Measurements from ENCODE around the gene DIS3L2. TPM values are rescaled to one million over a fixed set of nuclear protein-coding genes. Genes with fewer than 3 reads are reported as not detected.

Gene DIS3L2, protein sequence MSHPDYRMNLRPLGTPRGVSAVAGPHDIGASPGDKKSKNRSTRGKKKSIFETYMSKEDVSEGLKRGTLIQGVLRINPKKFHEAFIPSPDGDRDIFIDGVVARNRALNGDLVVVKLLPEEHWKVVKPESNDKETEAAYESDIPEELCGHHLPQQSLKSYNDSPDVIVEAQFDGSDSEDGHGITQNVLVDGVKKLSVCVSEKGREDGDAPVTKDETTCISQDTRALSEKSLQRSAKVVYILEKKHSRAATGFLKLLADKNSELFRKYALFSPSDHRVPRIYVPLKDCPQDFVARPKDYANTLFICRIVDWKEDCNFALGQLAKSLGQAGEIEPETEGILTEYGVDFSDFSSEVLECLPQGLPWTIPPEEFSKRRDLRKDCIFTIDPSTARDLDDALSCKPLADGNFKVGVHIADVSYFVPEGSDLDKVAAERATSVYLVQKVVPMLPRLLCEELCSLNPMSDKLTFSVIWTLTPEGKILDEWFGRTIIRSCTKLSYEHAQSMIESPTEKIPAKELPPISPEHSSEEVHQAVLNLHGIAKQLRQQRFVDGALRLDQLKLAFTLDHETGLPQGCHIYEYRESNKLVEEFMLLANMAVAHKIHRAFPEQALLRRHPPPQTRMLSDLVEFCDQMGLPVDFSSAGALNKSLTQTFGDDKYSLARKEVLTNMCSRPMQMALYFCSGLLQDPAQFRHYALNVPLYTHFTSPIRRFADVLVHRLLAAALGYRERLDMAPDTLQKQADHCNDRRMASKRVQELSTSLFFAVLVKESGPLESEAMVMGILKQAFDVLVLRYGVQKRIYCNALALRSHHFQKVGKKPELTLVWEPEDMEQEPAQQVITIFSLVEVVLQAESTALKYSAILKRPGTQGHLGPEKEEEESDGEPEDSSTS
- total RNA-seq, result 10 to 100 TPM; 33.5 to 35.5 TPM
- long read RNA-seq, partial matches to known transcripts, result 15 of 21 reads
- long read RNA-seq, other reads (novel, unspliced or antisense), result 4 of 21 reads

DNA sequence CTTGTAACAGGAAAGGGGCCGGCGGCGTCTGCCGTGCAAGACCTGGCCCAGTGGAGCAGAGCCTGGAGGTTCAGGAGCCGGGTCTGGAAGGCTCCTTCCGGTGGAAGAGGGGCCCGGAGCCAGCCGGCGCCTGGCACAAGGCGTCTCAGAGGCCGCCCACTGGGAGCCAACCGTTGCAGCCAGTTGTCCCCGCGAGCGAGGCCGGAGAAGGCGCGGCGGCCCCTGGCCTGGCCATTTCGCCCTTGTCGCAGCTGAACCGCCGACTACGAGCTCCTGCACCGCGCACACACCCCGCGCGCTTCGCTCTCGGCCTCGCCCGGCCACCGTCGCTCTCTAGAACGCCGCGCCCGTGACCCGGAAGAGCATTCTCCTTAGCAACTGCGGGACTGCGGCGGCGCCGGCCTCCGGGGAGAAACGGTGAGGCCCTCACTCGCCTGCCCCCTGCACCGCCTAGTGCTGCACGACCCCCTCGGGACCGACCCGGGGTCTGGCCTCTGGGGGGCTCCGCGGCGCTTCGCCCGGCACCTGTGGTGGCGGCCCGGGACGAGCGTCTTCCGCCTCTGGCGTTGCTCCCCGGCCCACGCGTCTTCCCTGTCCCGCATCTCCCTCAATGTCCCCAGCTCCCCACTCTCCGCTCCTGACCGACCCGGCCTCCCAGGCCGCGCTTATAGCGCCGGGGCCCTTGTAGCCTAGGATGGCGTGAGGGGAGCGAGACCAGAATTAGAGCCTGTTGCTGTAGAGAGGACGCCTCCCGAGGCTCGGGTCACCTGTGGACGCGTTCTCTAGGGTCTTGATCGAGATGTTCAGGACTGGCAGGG is at the start of gene DIS3L2:
DIS3L2 (plus strand) TSS at position 365 of the 818 bp plus-strand sequence. CDS start 53,215 bp downstream, outside the sequence.
- intact Hi-C loops (cut with DNase I, micrococcal nuclease), result no loop called here
- ATAC-seq, result peak; percentile 98
- DNase-seq, result peak; percentile 76 to 89

DNA sequence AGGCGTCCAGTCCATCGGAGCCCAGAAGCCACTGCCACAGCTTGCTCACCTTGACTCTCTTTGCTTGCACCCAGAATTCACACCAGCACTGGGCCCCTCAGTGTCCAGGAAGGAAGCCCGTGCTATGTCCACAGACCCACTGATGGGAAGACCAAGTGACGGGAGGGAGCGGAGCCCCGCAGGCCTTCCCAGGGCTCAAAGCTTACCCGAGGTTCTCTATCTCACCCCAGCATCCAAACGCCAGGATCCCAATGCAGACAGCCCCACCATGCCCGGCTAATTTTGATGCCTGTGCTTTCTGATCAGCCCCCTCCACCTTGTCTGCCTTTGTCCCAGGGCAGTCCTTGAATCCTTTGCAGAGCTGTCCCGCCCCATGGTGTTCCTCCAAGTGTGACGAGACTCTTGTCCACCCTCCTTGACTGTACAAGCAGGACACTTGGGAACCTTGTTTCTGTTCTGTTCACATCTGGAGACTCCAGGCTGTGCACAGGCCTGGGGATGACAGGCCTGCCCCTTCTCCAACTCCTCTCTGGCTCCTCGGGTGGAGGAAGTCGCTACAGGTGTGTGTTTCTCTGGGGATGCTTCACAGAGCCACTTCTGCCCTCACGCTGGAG is 47.3 kb upstream of the DIS3L2 start:
- DNase-seq (no peak), ATAC-seq (no peak)
- intact Hi-C loops (cut with DNase I, micrococcal nuclease), result no loop called here

DNA sequence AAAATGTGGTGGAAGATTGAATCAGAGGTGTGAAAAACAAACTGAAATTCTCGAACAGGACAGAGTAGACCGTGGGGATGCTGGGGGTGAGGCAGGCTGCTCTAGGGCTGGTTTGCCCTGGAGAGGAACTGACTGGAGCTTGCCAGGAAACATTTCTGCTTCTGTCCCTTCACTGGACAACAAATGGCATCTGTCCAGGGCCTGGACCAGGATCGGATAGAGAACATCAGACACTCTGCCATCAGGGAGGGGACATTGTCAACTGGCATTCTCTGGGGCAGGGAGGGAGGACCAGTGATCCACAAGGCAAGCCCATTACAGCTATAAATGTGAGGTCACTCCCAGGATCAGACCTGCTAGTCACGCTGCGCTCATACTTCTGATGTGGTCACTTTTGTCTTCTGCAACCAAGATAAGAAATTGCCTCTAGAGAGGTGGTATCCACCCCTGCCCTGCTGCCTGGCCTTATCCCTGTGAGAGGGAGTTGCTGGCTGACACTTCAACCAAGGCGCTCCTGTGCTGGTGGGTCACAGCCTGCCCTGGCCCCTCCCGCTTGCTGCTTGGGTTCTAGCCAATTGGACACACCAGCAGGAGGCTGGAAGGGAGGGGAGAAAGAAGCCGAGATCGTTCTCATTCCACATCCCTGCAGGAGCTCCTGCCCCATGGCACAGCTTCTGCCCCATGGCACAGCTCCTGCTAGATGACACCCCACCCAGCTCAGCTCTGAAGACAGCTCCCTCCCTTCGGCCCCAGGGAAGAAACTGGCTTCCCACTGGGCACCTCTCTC is 44.0 kb upstream of the DIS3L2 start:
- ATAC-seq, result no peak
- intact Hi-C loops (cut with DNase I, micrococcal nuclease), result no loop called here
- DNase-seq, result no peak

DNA sequence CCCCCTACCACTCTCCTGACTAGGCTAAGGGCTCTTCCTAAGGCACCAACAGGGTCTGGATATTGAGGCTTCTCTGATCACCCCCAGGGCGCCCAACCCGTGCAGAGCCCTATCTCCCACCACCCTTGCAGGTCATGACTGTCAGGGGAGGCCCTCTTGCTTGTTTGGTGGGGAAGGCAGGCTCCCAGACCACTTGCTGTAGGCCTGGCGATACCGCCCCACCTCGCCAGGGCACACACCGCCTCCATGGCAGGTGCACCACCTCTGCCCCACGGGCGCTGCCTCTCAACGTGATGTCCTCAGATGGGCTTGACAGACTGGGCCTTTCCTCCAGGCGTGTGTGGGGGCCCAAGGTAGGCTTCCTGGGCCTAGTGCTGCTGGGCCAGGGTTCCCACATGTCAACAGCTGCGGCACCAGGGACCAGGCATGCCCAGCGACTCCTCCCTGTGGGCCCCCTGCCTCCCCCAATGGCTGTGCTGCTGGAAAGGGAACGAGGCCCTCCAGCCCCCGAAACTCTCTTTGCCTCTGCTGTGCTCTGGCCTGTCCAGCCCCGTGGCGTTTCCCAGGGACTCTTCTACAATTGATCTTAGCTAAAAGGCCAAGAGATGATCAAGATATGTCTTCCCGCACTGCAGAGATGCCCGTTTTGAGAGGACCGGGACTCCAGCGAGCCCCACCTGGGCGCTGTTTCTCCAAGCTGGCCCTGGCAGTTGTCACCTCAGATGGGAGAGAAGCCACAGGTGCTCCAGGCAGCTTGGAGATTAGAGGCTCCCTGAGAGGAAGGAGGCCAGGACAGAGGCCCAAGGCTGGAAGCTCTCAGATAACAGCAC is 42.8 kb upstream of the DIS3L2 start:
- DNase-seq (no peak), ATAC-seq (no peak)
- intact Hi-C loops (cut with DNase I, micrococcal nuclease), result no loop called here

DNA sequence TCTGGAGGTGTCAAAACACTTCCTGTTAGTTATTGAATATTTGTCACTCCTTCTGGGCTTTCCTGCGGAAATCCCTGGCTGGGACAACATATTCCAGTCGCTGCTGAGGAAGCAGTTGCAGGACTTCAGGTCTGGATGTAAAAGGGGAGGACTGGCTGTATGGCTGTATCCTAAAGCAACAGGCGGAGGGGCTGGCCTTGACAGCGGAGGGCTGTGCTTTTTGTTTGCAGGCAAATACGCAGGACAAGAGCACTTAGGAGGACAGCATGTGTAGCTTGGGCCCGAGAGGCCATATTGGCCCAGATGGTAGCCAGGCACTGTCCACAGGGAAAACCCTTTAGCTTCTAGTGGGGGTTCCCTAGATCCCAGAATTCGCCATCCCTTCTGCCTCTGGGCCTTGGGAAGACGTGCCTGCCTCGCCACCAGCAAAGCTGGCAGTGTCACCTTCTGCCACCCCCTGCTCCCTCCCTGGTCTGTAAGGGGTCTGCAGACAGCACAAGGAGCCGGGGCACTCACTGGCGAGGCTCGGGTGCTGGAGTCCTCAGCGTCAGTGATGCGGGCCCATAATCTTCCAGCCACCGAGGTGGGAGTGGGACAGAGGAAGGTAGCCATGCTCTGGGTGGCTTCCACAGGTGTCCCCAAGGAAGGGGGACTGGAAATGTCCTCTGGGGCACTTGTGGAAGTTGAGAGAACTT is 42.0 kb upstream of the DIS3L2 start:
- no peak for DNase-seq
- no peak for ATAC-seq
- intact Hi-C loops (cut with DNase I, micrococcal nuclease), result loop anchor here (5.0 to 10.0 kb wide), 3 partner anchors 223 to 515 kb away; no protein-coding TSS in a partner anchor

DNA sequence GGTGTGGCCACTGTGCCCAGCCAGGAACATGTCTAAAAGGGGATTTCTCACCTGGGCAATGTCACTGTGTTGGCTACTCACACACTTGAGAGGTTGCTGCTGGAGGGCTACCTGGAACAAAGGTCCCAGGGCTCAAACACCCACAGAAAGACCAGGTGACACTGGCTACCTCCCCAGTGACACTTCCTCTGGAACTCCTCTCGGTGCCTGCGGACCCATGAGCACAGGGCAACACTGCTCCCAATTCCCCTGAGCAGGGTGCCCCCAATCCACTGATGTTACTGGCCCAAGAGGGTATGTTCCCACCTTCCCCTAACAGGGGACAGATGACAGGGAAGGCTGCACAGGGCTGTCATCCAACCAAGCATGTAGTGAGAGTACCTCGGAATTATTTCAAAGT is 41.1 kb upstream of the DIS3L2 start:
- intact Hi-C loops (cut with DNase I, micrococcal nuclease), result loop anchor here (5.0 to 10.0 kb wide), 3 partner anchors 222 to 514 kb away; no protein-coding TSS in a partner anchor
- ATAC-seq (no peak), DNase-seq (no peak)

DNA sequence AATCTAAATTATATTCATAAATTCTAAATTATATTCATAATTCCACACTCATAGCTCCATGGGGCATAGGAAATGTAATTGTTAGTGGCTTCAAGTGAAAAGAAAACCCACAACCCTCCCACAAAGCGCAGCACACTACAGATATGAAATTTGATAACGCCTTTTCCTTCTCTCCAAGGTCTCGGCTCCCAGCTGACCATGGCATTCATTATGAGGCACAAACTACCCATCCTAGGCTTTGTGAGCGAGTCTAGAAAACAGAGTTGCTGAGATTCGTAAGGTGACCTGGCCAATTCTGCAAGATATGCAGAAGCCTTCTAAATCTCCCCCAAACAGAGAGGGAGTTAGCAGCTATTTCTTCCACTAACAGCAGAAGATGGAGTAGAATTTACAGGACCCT is 40.7 kb upstream of the DIS3L2 start:
- DNase-seq (no peak), ATAC-seq (no peak)
- intact Hi-C loops (cut with DNase I, micrococcal nuclease), result loop anchor here (5.0 to 10.0 kb wide), 3 partner anchors 222 to 514 kb away; no protein-coding TSS in a partner anchor

DNA sequence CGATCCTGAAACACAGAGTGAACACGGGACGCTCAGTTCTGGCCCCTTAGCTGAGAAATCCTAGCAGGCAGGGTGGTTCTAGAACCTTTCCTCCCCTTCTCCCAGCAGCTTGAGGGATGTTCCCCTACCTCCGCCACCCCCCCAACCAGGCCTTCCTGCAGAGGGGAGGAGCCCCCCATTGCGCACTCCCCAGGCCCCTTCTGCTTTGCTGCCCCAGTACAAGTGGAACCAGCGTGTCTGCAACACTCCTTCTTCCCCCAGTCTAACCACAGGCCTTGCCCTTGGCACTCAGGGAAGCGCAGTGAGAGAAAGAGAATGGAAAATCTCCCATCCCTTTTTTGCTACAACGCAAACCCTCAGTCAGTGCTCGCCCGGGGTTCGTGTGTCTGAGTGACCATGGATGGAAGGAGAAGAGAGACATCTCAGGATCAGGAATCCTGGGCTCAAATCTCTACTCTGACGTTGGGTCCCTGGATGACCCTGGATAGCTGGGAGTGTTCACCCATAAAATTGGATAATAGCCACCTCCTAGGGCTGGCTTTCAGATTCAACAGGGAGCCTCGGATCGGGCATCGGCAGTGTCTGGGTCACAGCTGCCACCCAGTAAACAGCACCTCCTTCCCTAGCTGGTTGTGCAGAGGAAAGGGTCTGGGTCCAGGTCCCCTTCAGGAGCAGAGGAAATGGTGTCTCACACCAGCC is 39.1 kb upstream of the DIS3L2 start:
- ATAC-seq, result no peak
- DNase-seq, result no peak
- intact Hi-C loops (cut with DNase I, micrococcal nuclease), result loop anchor here (5.0 to 10.0 kb wide), 3 partner anchors 220 to 512 kb away; no protein-coding TSS in a partner anchor

DNA sequence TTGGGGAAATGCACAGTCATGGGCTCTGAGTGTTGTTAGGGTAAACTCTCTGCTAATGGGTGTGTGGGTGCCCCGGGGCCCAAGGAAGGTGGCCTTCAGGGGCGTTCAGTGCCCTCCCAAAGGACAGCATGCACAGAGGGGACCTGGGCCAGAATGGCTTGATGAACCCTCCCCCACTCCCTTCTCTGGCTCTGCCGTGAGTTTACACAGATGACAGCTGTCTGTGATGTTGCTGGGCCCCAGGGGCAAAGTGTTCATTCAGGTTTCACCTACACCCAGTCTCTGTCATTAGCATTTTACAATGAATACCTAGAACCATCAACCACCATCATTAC is 38.5 kb upstream of the DIS3L2 start:
- intact Hi-C loops (cut with DNase I, micrococcal nuclease), result loop anchor here (5.0 to 10.0 kb wide), 3 partner anchors 219 to 512 kb away; no protein-coding TSS in a partner anchor
- ATAC-seq (no peak), DNase-seq (no peak)

DNA sequence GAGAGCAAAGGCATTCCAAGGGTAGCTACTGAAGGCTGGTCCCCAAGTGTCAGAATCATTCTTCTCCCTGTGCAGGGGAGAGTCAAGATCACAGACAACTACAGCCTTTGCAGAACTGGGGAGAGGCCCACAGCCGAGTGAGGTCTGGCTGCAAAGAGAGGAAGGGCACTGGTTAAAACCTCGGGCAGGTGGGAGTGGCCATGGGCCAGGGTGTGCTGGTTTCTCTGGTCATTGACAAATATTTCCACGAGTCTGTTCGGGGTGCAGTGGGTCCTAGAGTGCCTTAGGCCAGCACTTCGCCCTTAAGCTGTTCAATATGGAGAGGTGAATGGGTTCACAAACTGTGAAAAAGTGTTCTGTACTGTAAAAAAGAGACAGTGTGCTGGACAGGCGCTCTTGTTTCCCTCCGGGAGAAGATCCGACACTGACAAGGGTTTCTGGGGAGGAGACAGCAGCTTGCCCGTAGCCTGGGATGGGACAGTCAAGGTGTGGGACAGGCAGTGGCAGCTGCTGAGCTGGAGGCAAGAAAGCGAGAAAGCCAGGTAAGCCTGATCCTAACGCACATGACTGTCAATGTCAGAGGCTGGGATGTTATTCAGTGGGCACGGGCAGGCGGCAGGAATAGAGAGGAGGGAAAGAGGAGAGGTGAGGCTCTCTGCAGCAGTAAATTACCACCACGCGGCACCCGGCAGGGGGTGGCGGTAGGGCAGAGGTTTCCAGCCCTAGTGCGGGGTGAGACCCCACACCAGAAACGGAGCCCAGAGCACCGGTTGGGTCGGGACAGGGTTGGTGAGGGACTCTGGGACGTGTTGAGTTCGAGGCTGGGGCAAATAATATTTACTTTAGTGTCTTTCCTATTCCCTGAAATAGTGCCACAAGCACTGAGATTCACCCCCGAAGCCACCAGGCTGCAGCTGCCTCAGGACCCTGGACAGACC is 37.3 kb upstream of the DIS3L2 start:
- intact Hi-C loops (cut with DNase I, micrococcal nuclease), result loop anchor here (5.0 to 10.0 kb wide), 3 partner anchors 218 to 511 kb away; no protein-coding TSS in a partner anchor
- ATAC-seq (no peak), DNase-seq (no peak)

DNA sequence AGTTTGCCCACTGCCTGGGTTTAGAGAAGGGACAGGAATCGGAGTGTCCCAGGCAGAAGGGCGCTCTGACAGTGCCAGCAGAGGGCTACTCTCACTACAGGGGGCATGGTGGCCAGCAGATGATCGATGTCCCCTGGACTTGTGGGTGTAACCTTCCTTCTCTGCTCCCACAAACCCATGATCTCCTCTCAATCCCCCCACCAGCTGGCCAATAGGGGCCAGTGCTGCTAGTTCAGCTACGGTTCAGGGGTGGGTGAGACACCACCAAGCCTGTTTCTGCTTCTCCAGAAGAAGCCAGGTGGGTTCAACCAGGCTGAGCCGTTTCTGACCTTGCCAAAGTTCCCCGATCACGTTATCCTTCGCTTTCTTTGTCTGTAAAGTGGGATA is 36.6 kb upstream of the DIS3L2 start:
- ATAC-seq (no peak), DNase-seq (no peak)
- intact Hi-C loops (cut with DNase I, micrococcal nuclease), result loop anchor here (5.0 to 10.0 kb wide), 4 partner anchors 217 to 510 kb away; no protein-coding TSS in a partner anchor

DNA sequence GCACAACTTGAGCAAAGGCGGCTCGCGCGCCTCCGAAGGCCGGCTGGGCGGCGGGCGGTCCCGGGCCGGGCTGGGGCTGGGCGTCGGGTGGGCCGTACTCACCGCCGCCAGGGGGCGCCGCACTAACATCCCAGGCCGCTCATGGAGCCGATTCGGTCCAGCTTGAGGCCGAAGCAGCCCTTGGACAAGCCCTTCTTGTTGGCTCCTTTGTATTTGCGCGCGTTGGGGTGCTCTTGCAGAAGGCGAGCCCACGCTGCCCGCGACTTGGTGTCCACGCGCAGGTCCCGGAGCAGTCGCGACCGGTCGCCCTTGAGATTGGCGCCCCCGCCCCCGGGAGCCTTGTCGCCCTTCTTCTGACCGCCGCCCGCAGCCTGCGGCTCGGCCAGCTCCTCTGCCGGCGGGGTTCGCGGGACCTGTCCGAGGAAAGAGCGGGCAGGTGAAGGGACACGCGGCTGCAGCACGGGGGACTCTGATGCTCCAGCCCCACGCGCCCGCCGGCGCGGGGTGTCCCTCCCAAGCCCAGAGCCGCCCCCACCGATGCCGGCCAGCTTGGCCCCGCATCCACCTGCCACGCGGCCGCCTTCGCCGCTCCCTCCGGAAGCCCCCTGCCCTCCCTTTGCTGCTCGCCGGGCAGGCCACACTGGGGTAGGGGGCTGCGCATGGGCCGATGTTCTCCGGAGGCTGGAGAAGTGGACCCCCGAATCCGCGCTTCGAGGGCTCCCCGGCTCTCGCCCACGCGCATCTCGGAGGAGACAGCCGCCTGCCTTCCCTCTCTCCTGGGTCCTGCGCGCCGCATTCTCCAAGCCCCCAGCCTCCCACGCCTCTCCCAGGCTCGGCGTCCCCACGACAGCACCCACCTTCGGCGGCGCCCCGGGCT is 36.0 kb upstream of the DIS3L2 start:
- intact Hi-C loops (cut with DNase I, micrococcal nuclease), result loop anchor here (5.0 to 10.0 kb wide), 3 partner anchors 399 to 509 kb away; no protein-coding TSS in a partner anchor
- DNase-seq (peak; percentile 69 to 87), ATAC-seq (peak; percentile 95)

DNA sequence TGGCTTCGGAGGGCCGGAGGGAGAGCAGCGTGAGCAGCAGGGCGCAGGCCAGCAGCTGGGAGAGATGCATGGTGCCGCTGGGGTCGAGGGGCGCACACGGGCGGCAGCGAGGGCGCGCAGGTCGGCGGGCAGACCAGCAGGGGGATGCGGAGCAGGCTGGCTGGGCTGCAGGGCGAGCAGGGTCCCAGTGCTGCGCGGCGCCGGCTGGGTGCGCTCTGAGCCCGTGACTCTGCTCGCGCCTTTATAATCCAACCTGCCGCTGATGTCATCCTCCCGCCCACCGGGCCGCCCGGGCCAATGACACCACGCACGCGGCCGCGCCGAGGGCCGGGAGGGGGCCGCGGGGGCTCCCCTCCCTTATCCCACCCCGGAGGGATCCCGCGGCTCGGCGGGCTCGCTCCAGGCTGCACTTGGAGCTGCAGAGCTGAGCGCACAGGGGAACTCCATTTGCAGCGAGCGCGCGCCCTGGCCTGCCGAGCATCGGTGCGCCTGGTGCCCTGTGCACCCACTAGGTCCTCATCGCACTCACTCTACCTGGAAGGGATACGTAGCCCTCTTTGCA is 35.3 kb upstream of the DIS3L2 start, which contains the start of gene NPPC:
NPPC (minus strand) TSS at position 217 of the 562 bp plus-strand sequence; CDS start at position 70, 147 bp downstream.
- intact Hi-C loops (cut with DNase I, micrococcal nuclease), result loop anchor here (5.0 to 10.0 kb wide), 3 partner anchors 399 to 509 kb away; no protein-coding TSS in a partner anchor
- ATAC-seq (peak; percentile 79), DNase-seq (peak in 1 of 2 donors; percentile 49)
